Heart left ventricle (tissue), 16 donors: Measurements from ENCODE around the gene ABCC3. TPM values are rescaled to one million over a fixed set of nuclear protein-coding genes. Genes with fewer than 3 reads are reported as not detected.

ENCODE experiments used
- ATAC-seq, 4 donors: fragments of 200-7000 bp; cut with Tn5 transposase; one replicate each; pipeline ENCODE4 v1.9.1; 2020 to 2022; ENCODE audit warnings: moderate library complexity in 4 of 4, mild to moderate bottlenecking in 3 of 4, moderate number of reproducible peaks in 1 of 4
- DNase-seq, 5 donors: peaks; one replicate each; pipeline ENCODE4 v3.0.0-alpha.2; 2020
- H3K27ac ChIP-seq, 12 donors: fragments of 200-600 bp; sonication (generic) in 4 of 12; one replicate each; pipeline versions ENCODE4 v1.5.0 to v1.8.0; 2016 to 2022; ENCODE audit warnings: mild to moderate bottlenecking in 2 of 12
- H3K27me3 ChIP-seq, 9 donors: fragments of 200-600 bp; sonication (generic) in 2 of 9; one replicate each; pipeline versions ENCODE4 v1.5.1 to v1.8.0; 2016 to 2022; ENCODE audit warnings: mild to moderate bottlenecking in 3 of 9
- H3K36me3 ChIP-seq, 9 donors: fragments of 200-600 bp; sonication (generic) in 2 of 9; one replicate each; pipeline versions ENCODE4 v1.5.0 to v1.8.0; 2018 to 2022; ENCODE audit warnings: mild to moderate bottlenecking in 2 of 9
- H3K4me1 ChIP-seq, 12 donors: fragments of 200-600 bp; sonication (generic) in 4 of 12; one replicate each; pipeline versions ENCODE4 v1.5.0 to v1.8.0; 2016 to 2022; ENCODE audit warnings: mild to moderate bottlenecking in 3 of 12
- H3K4me3 ChIP-seq, 12 donors: fragments of 200-600 bp; sonication (generic) in 4 of 12; one replicate each; pipeline versions ENCODE4 v1.5.0 to v1.8.0; 2017 to 2022; ENCODE audit warnings: mild to moderate bottlenecking in 9 of 12, moderate library complexity in 4 of 12
- H3K9me3 ChIP-seq, 12 donors: fragments of 200-600 bp; sonication (generic) in 4 of 12; one replicate each; pipeline versions ENCODE4 v1.5.0 to v1.8.0; 2016 to 2022; ENCODE audit warnings: mild to moderate bottlenecking in 1 of 12
- CTCF ChIP-seq, 12 donors: fragments of 200-600 bp; sonication (generic) in 4 of 12; IDR thresholded peaks; one replicate each; pipeline versions ENCODE4 v1.5.0 to v1.8.0; 2018 to 2022; ENCODE audit warnings: antibody characterized with exemption in 12 of 12, mild to moderate bottlenecking in 5 of 12
- POLR2A ChIP-seq, 2 donors: fragments of 450-650 bp; IDR thresholded peaks; one replicate each; pipeline ENCODE4 v1.6.1; 2017; ENCODE audit warnings: antibody characterized with exemption in 2 of 2, mild to moderate bottlenecking in 2 of 2, moderate library complexity in 2 of 2
- WGBS, 4 donors: extraction: QIAGEN DNeasy Blood & Tissue Kit in 2 of 4; methylation state at CpG; one replicate each; pipeline versions ENCODE4 v1.1.5 to v1.1.7; 2013 to 2018; 5-methylcytosine and 5-hydroxymethylcytosine counted together
- intact Hi-C, 10 donors: fragments of 100-400 bp; cut with DNase I; formaldehyde crosslinking; loops; one replicate each; pipeline versions ENCODE4 v1.11.1 to v1.14.2; 2022
- polyA plus RNA-seq, 2 donors: library from polyadenylated mRNA; stranded (reverse); fragments of 200-250 nt; gene quantifications; one replicate each; pipeline ENCODE4 v1.2.3, GENCODE V29; 2013
- total RNA-seq, 9 donors: library from RNA; depleted of rRNA in 2 of 9; stranded (reverse); fragments of >200 nt in 2 of 9; fragmentation: NEBNext Ultra II Directional in 3 of 9; extraction: Animal tissue kit (Norgen Biotek cat#: 25700) in 3 of 9; gene quantifications; one replicate each; pipeline versions ENCODE4 v1.1.0 to v1.2.4, GENCODE V29; 2016 to 2023
- donor health status: ischemic (EF 13 %, LVEDD 7.1; RV severe dilation, severe dysfunction).
- donor health status: healthy with polysubstance abuse.
- donor health status: DM: no; HTN: yes; CAD: no.
- donor health status: DM: no; HTN: no; CAD: no.
- donor health status: ischemic (EF 25% LVEDD 6.9; RV normal size, moderate dysfunction).
- donor health status: ischemic (EF 25% LVEDD 5.7; RV mildly dilated, moderate dysfunction).
- donor health status: healthy.
- donor health status: DM: yes; HTN: yes; CAD: no.
- donor health status: ischemic (EF 35%, LVEDD 5.7; RV mildly dilated, moderate dysfunction).
- donor health status: nonischemic (EF 11% LVEDD 7.7; RV severe dilation, severe dysfunction).
- donor health status: DM: yes; HTN: yes; CAD: no.
- donor health status: PGD.
- donor health status: ischemic (EF 29% LVEDD 5.4; RV normal size, mild dysfunction).
- donor health status: nonischemic (EF 23%, LVEDD 6.1; RV moderate dilation, normal function).

The ABCC3 gene
- total and polyA plus RNA-seq, 11 donors, result 0.20 to 21.6 (median 1.3) TPM; not detected in 1

GRCh38 chr17:50627782-50628601, 6.7 kb upstream of the ABCC3 start:
- WGBS, 4 donors, result 39 to 55% (median 47%) methylated on average over 17 of the region's 17 CpGs
- no peaks in the 10 kb centered on the region for H3K36me3 ChIP-seq
- ATAC-seq (no peak), DNase-seq (no peak)
- H3K4me3 ChIP-seq, result no peak overlapping the region
- no peak for TF ChIP-seq POLR2A (IDR thresholded peaks at IDR 0.05)
- no peak for TF ChIP-seq CTCF (IDR thresholded peaks at IDR 0.05)
- H3K9me3 ChIP-seq, result no peaks in the 10 kb centered on the region
- intact Hi-C loops, result loop anchor here in 8 of 10 donors (2.0 to 10.0 kb wide), 5 partner anchors 77 to 146 kb away; partner anchors contain the start of gene SPATA20 (in 1 of the 8)
- no peak overlapping the region for H3K27ac ChIP-seq
- peaks cover 0 to 19% (median 4%) of the 10 kb centered on the region in 12 donors for H3K4me1 ChIP-seq
- peaks cover 0 to 39% (median 9%) of the 10 kb centered on the region in 9 donors for H3K27me3 ChIP-seq

- no peak overlapping the region for H3K4me3 ChIP-seq
- H3K9me3 ChIP-seq, result no peaks in the 10 kb centered on the region
- no peak overlapping the region for H3K27ac ChIP-seq
- TF ChIP-seq CTCF (IDR thresholded peaks at IDR 0.05), result no peak
- TF ChIP-seq POLR2A (IDR thresholded peaks at IDR 0.05), result no peak
- peaks cover 0 to 53% (median 20%) of the 10 kb centered on the region in 9 donors for H3K27me3 ChIP-seq
- 61 to 75% (median 72%) methylated on average over 6 of the region's 6 CpGs for WGBS, 4 donors
- intact Hi-C loops, result loop anchor here (2.0 to 10.0 kb wide), 7 partner anchors 47 to 148 kb away; no protein-coding TSS in a partner anchor
- no peaks in the 10 kb centered on the region for H3K36me3 ChIP-seq
- no peak for DNase-seq
- ATAC-seq, result no peak
- peaks cover 0 to 23% (median 7%) of the 10 kb centered on the region in 12 donors for H3K4me1 ChIP-seq
Measured at GRCh38 chr17:50629902-50630301, 4.8 kb upstream of the ABCC3 start.

- WGBS, 4 donors, result 61 to 72% (median 66%) methylated on average over 7 of the region's 7 CpGs
- no peak for TF ChIP-seq POLR2A (IDR thresholded peaks at IDR 0.05)
- peak; percentile 49 to 74 (median 65) for TF ChIP-seq CTCF (IDR thresholded peaks at IDR 0.05)
- intact Hi-C loops, result loop anchor here in 8 of 10 donors (2.0 to 5.0 kb wide), 4 partner anchors 47 to 52 kb away; no protein-coding TSS in a partner anchor
- ATAC-seq, result peak; percentile 23 to 68 (median 52)
- peaks cover 0 to 27% (median 9%) of the 10 kb centered on the region in 12 donors for H3K4me1 ChIP-seq
- peaks cover 2 to 60% (median 28%) of the 10 kb centered on the region in 9 donors for H3K27me3 ChIP-seq
- H3K4me3 ChIP-seq, result no peak overlapping the region
- no peaks in the 10 kb centered on the region for H3K9me3 ChIP-seq
- no peak overlapping the region for H3K27ac ChIP-seq
- peak in 3 of 5 donors; percentile 39 to 48 (median 43) for DNase-seq
- no peaks in the 10 kb centered on the region for H3K36me3 ChIP-seq
Measured at GRCh38 chr17:50630524-50631194, 4.0 kb upstream of the ABCC3 start.
